SK-N-SH treated with all-trans-retinoic acid at 6 μM for 48 hours (cell line): Measurements from ENCODE around the gene FBXL19.

Experiments
- ATAC-seq: fragments of 200-7000 bp; cut with Tn5 transposase; 3 replicates; pipeline ENCODE4 v1.9.1; 2020; ENCODE audit warnings: mild to moderate bottlenecking, moderate library complexity
- ARNTL ChIP-seq: fragments of 450-650 bp; formaldehyde crosslinking; IDR thresholded peaks from 2 replicates; pipeline ENCODE4 v1.5.0; 2020; ENCODE audit warnings: low read depth, mild to moderate bottlenecking, moderate library complexity, borderline replicate concordance
- BACH2 ChIP-seq: fragments of 250-450 bp; sonication (Bioruptor Pico); IDR thresholded peaks from 2 replicates; pipeline ENCODE4 v1.9.0; 2021; ENCODE audit warnings: mild to moderate bottlenecking, borderline replicate concordance
- CSDC2 ChIP-seq: fragments of 250-450 bp; sonication (Bioruptor Pico); IDR thresholded peaks from 2 replicates; pipeline ENCODE4 v1.5.0; 2020; ENCODE audit warnings: mild to moderate bottlenecking, moderate library complexity
- ESRRG ChIP-seq: fragments of 250-450 bp; sonication (Bioruptor Pico); IDR thresholded peaks from 2 replicates; pipeline ENCODE4 v1.6.1; 2021; ENCODE audit warnings: mild to moderate bottlenecking
- GLIS3 ChIP-seq: fragments of 250-450 bp; sonication (Bioruptor Pico); IDR thresholded peaks from 2 replicates; pipeline ENCODE4 v1.5.0; 2020; ENCODE audit warnings: mild to moderate bottlenecking, moderate library complexity
- ISL1 ChIP-seq: fragments of 250-450 bp; sonication (Bioruptor Pico); IDR thresholded peaks from 2 replicates; pipeline ENCODE4 v2.1.2; 2022; ENCODE audit warnings: mild to moderate bottlenecking, moderate library complexity
- OSR1 ChIP-seq: fragments of 250-450 bp; sonication (Bioruptor Pico); IDR thresholded peaks from 2 replicates; pipeline ENCODE4 v1.8.0; 2022; ENCODE audit warnings: moderate library complexity, mild to moderate bottlenecking, inconsistent platforms
- RARB ChIP-seq: fragments of 250-450 bp; sonication (Bioruptor Pico); IDR thresholded peaks from 2 replicates; pipeline ENCODE4 v1.8.0; 2021; ENCODE audit warnings: mild to moderate bottlenecking, moderate library complexity
- SNAI2 ChIP-seq: fragments of 250-450 bp; sonication (Bioruptor Pico); IDR thresholded peaks from 2 replicates; pipeline ENCODE4 v1.5.0; 2020; ENCODE audit warnings: mild to moderate bottlenecking, moderate library complexity
- TCF4 ChIP-seq: fragments of 250-450 bp; sonication (Bioruptor Pico); IDR thresholded peaks from 2 replicates; pipeline ENCODE4 v1.8.0; 2021; ENCODE audit warnings: mild to moderate bottlenecking, moderate library complexity, borderline replicate concordance
- TOX ChIP-seq: fragments of 250-450 bp; sonication (Bioruptor Pico); IDR thresholded peaks from 2 replicates; pipeline ENCODE4 v1.8.0; 2021; ENCODE audit warnings: mild to moderate bottlenecking, moderate library complexity, borderline replicate concordance
- ZC3H10 ChIP-seq: fragments of 250-450 bp; sonication (Bioruptor Pico); IDR thresholded peaks from 2 replicates; pipeline ENCODE4 v1.5.1; 2021; ENCODE audit warnings: mild to moderate bottlenecking, moderate library complexity
- ZFP3 ChIP-seq: fragments of 250-450 bp; sonication (Bioruptor Pico); IDR thresholded peaks from 2 replicates; pipeline ENCODE4 v1.5.0; 2020; ENCODE audit warnings: mild to moderate bottlenecking, moderate library complexity
- ZNF565 ChIP-seq: fragments of 450-650 bp; formaldehyde crosslinking; conservative IDR thresholded peaks from 2 replicates; pipeline ENCODE4 v1.5.0; 2020; ENCODE audit warnings: low read depth, mild to moderate bottlenecking, moderate library complexity
- ZNF70 ChIP-seq: fragments of 450-650 bp; formaldehyde crosslinking; IDR thresholded peaks from 2 replicates; pipeline ENCODE4 v1.5.0; 2020; ENCODE audit warnings: mild to moderate bottlenecking, moderate library complexity
- ZNF8 ChIP-seq: fragments of 450-650 bp; formaldehyde crosslinking; IDR thresholded peaks from 2 replicates; pipeline ENCODE4 v1.5.0; 2020; ENCODE audit warnings: mild to moderate bottlenecking, moderate library complexity
- TF ChIP-seq, protein P1 (sequence below): fragments of 250-450 bp; sonication (Bioruptor Pico); IDR thresholded peaks from 2 replicates; pipeline ENCODE4 v1.8.0; 2020; ENCODE audit warnings: mild to moderate bottlenecking, moderate library complexity, borderline replicate concordance
- TF ChIP-seq, protein P2 (sequence below): fragments of 250-450 bp; sonication (Bioruptor Pico); IDR thresholded peaks from 2 replicates; pipeline ENCODE4 v1.5.1; 2020; ENCODE audit warnings: low read depth, mild to moderate bottlenecking, moderate library complexity
- TF ChIP-seq, protein P3 (sequence below): fragments of 250-450 bp; sonication (Bioruptor Pico); IDR thresholded peaks from 2 replicates; pipeline ENCODE4 v1.5.0; 2020; ENCODE audit warnings: mild to moderate bottlenecking, moderate library complexity
- TF ChIP-seq, protein P4 (sequence below): fragments of 250-450 bp; sonication (Bioruptor Pico); IDR thresholded peaks from 2 replicates; pipeline ENCODE4 v1.5.1; 2021; ENCODE audit warnings: mild to moderate bottlenecking, moderate library complexity

The FBXL19 gene

DNA sequence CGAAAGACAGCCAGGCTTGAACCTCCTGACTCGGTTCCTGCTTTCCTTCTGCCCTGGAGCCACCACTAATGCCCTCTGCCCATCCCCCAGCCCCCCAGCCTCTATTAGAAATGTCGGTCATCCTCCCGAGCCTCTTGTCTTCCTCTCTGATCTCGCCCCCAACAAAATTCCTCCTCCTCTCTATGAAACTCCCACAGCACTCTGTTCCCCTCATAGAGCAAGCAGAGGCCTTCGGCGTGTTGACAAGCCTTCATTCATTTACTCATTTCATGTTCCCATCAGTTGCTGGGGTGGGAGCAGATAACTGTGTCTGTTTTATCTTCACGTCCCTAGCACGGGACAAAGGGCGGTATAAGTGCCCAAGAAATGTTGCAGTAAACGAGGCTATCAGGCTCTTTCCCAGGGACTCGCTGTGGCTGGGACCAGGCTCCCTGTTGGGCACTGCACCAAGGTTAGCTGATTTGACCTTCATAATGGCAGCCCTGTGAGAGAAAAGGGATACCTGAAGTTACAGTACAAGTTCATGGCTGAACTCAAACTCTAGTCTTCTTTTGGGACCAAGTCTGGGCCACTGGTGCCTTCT is 7.8 kb downstream of the FBXL19 start:
- no peak for ATAC-seq
- no peak for TF ChIP-seq ESRRG (CRISPR knock-in tag)
- no peak for TF ChIP-seq TOX (CRISPR knock-in tag)
- TF ChIP-seq ISL1 = no peak
- TF ChIP-seq, protein P1, sequence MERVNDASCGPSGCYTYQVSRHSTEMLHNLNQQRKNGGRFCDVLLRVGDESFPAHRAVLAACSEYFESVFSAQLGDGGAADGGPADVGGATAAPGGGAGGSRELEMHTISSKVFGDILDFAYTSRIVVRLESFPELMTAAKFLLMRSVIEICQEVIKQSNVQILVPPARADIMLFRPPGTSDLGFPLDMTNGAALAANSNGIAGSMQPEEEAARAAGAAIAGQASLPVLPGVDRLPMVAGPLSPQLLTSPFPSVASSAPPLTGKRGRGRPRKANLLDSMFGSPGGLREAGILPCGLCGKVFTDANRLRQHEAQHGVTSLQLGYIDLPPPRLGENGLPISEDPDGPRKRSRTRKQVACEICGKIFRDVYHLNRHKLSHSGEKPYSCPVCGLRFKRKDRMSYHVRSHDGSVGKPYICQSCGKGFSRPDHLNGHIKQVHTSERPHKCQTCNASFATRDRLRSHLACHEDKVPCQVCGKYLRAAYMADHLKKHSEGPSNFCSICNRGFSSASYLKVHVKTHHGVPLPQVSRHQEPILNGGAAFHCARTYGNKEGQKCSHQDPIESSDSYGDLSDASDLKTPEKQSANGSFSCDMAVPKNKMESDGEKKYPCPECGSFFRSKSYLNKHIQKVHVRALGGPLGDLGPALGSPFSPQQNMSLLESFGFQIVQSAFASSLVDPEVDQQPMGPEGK (CRISPR knock-in tag) = no peak
- TF ChIP-seq, protein P2, sequence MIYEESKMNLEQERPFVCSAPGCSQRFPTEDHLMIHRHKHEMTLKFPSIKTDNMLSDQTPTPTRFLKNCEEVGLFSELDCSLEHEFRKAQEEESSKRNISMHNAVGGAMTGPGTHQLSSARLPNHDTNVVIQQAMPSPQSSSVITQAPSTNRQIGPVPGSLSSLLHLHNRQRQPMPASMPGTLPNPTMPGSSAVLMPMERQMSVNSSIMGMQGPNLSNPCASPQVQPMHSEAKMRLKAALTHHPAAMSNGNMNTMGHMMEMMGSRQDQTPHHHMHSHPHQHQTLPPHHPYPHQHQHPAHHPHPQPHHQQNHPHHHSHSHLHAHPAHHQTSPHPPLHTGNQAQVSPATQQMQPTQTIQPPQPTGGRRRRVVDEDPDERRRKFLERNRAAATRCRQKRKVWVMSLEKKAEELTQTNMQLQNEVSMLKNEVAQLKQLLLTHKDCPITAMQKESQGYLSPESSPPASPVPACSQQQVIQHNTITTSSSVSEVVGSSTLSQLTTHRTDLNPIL (CRISPR knock-in tag) = no peak
- TF ChIP-seq, protein P3, sequence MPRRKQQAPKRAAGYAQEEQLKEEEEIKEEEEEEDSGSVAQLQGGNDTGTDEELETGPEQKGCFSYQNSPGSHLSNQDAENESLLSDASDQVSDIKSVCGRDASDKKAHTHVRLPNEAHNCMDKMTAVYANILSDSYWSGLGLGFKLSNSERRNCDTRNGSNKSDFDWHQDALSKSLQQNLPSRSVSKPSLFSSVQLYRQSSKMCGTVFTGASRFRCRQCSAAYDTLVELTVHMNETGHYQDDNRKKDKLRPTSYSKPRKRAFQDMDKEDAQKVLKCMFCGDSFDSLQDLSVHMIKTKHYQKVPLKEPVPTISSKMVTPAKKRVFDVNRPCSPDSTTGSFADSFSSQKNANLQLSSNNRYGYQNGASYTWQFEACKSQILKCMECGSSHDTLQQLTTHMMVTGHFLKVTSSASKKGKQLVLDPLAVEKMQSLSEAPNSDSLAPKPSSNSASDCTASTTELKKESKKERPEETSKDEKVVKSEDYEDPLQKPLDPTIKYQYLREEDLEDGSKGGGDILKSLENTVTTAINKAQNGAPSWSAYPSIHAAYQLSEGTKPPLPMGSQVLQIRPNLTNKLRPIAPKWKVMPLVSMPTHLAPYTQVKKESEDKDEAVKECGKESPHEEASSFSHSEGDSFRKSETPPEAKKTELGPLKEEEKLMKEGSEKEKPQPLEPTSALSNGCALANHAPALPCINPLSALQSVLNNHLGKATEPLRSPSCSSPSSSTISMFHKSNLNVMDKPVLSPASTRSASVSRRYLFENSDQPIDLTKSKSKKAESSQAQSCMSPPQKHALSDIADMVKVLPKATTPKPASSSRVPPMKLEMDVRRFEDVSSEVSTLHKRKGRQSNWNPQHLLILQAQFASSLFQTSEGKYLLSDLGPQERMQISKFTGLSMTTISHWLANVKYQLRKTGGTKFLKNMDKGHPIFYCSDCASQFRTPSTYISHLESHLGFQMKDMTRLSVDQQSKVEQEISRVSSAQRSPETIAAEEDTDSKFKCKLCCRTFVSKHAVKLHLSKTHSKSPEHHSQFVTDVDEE = no peak
- no peak for TF ChIP-seq ZNF565
- TF ChIP-seq SNAI2 = no peak
- no peak for TF ChIP-seq ZFP3 (CRISPR knock-in tag)
- TF ChIP-seq ZNF70 (CRISPR knock-in tag) = no peak
- TF ChIP-seq ZC3H10 = no peak

DNA sequence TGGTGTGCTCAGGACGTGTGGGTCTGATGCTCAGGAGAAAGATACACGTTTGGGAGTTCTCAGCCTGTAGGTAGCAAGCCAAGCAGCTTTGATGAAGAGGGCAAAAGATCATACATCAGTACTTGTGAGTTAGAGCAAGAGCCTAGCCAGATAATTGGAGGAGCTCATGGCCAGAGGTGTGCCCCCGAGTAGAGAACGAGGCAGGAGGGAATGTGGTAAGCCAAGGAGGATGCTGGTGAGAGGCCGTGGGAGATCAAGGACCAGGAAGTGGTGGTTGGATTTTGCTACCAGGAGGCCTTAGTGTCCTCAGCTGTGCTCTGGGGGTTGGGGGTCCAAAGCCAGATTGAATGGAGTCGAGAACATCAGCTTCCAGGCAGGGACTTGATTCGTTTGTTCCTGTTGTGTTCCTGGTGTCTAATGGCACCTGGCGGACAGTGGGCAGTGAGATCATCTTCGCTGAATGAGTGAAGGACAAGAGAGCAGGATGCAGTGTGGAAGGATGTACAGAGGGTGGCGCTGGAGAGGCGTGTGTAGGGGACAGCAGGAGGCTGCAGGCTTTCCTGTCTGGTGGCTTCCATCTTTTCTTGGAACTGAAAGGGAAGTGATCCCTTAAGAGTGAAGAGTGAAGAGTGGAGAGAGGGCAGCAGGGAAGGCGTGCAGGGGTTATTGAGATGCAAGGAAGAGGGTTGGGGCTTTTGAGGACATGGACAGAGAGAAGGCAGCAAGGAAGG is 11.6 kb downstream of the FBXL19 start:
- ATAC-seq = peak; percentile 83
- no peak for TF ChIP-seq GLIS3
- no peak for TF ChIP-seq TCF4
- no peak for TF ChIP-seq TOX (CRISPR knock-in tag)
- TF ChIP-seq ZC3H10 = no peak
- TF ChIP-seq ARNTL (CRISPR knock-in tag) = no peak
- TF ChIP-seq SNAI2 = no peak
- TF ChIP-seq, protein P1 (CRISPR knock-in tag) = no peak
- no peak for TF ChIP-seq ZFP3 (CRISPR knock-in tag)

DNA sequence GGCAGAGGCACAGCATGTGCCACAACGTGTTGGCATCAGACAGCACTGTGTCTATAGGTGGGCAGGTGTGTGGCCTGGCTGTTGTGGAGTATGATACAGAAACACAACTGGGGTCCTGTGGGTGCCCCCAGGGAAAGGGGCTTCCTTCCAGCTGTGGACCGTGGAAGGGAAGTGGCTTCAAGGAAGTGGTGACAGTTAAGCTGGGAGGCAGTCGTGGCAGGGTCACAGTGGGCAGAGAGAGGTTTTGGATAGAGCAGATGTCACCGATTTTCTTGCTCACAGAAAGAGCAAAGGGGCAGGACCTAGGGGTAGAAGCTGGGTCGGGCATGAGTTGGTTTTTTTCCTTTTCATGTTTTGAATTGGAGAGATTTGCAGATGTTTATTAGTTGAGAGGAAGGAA is 14.3 kb downstream of the FBXL19 start:
- no peak for ATAC-seq
- TF ChIP-seq ZC3H10 (no peak), TOX (CRISPR knock-in tag) (no peak), OSR1 (no peak), ESRRG (CRISPR knock-in tag) (no peak), GLIS3 (no peak), ZNF8 (CRISPR knock-in tag) (no peak), CSDC2 (CRISPR knock-in tag) (no peak), BACH2 (CRISPR knock-in tag) (no peak), RARB (CRISPR knock-in tag) (no peak), SNAI2 (no peak)
- TF ChIP-seq, protein P4, sequence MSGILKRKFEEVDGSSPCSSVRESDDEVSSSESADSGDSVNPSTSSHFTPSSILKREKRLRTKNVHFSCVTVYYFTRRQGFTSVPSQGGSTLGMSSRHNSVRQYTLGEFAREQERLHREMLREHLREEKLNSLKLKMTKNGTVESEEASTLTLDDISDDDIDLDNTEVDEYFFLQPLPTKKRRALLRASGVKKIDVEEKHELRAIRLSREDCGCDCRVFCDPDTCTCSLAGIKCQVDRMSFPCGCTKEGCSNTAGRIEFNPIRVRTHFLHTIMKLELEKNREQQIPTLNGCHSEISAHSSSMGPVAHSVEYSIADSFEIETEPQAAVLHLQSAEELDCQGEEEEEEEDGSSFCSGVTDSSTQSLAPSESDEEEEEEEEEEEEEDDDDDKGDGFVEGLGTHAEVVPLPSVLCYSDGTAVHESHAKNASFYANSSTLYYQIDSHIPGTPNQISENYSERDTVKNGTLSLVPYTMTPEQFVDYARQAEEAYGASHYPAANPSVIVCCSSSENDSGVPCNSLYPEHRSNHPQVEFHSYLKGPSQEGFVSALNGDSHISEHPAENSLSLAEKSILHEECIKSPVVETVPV (CRISPR knock-in tag) = no peak
- TF ChIP-seq, protein P3 = no peak
- TF ChIP-seq, protein P1 (CRISPR knock-in tag) = no peak
